Measurements from ENCODE around the gene SPSB1.

DNA sequence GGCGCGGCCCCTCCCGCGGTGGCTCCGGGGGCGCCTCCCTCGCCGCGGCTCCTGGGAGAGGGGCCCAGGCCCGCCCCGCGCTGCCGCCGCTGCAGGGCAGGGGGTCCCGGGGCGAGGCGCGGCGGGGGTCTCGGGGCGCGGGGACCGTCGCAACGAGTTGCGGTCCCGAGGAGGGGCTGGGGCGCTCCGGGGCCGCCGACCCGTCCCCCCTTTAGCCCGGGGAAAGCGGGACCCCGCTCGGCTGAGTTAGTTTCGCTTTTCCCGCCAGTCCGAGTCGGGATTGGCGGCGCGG, 493 bp downstream of the SPSB1 start:
- TF ChIP-seq, protein P1, sequence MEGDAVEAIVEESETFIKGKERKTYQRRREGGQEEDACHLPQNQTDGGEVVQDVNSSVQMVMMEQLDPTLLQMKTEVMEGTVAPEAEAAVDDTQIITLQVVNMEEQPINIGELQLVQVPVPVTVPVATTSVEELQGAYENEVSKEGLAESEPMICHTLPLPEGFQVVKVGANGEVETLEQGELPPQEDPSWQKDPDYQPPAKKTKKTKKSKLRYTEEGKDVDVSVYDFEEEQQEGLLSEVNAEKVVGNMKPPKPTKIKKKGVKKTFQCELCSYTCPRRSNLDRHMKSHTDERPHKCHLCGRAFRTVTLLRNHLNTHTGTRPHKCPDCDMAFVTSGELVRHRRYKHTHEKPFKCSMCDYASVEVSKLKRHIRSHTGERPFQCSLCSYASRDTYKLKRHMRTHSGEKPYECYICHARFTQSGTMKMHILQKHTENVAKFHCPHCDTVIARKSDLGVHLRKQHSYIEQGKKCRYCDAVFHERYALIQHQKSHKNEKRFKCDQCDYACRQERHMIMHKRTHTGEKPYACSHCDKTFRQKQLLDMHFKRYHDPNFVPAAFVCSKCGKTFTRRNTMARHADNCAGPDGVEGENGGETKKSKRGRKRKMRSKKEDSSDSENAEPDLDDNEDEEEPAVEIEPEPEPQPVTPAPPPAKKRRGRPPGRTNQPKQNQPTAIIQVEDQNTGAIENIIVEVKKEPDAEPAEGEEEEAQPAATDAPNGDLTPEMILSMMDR (IDR thresholded peaks at IDR 0.05) = no peak
- no peak for TF ChIP-seq POLR2A (IDR thresholded peaks at IDR 0.05)

All from Peyer's patch (tissue), 4 donors.